CD1c-positive myeloid dendritic cell (primary cell): ENCODE data around the gene DBNDD2.

Source experiments
- DNase-seq: peaks from one replicate; pipeline ENCODE4 v3.0.0-alpha.2; 2016; ENCODE audit errors: extremely low spot score

Gene DBNDD2

DNA sequence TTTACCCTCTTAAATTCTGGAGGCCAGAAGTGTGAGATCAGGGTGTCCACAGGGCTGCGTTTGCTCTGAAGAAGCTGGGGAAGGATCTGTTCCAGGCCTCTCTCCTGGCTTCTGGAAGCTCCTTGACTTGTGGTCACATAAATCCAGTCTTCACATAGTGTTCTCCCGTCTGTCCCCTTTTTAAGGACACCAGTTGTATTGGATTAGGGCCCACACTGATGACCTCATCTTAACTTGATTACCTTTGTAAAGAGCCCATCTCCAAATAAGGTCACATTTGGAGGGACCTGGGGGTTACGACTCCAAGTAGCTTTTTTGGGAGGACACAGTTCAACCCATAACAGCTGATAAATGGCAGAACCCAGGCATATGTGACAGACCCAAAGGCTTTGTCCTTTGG, 41.4 kb downstream of the DBNDD2 start:
- no peak for DNase-seq

GRCh38 chr20:45450097-45450818, 42.2 kb downstream of the DBNDD2 start:
- DNase-seq: peak; percentile 91

GRCh38 chr20:45452238-45452637, 44.1 kb downstream of the DBNDD2 start:
- no peak for DNase-seq

- DNase-seq: peak; percentile 43
Observed at GRCh38 chr20:45452772-45453691, 44.9 kb downstream of the DBNDD2 start.

DNA sequence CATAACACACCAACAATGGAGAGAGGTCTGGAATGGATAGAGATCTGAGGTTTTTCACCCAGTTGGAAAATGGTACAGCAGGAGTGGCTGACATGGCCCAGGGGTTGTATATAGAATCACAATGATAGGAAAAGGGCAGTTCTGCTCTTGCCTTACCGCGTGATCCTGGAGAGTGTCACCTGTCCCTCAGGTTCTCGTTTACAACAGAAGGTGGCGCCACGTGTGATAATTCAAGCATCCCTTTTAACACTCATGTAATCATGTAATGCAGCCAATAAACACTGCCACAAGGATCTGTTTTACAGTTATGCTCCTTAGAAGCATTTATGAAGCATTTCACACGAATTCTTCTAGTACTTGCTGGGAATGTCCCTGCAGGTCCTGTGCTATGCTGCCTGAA, 48.5 kb downstream of the DBNDD2 start:
- DNase-seq: no peak

- no peak for DNase-seq
Observed at GRCh38 chr20:45459606-45460005, 51.5 kb downstream of the DBNDD2 start.
